HG03108 (cell line): ENCODE measurements around the gene SIMC1.
"Not testable (repeated sequence)": the region's sequence is repeated elsewhere in the genome, so short reads cannot be mapped to it uniquely, and the experiment has no call there.

ENCODE experiments used
- ATAC-seq: cut with Tn5 transposase; IDR thresholded peaks from one replicate; pipeline ENCODE4 v1.9.1; 2021; ENCODE audit warnings: moderate library complexity; ENCODE audit not compliant: unreplicated experiment

Gene SIMC1

GRCh38 chr5:176290057-176290840 lies 52.0 kb downstream of the SIMC1 start:
- not testable (repeated sequence) for ATAC-seq

- not testable (repeated sequence) for ATAC-seq
Observed at GRCh38 chr5:176305356-176305755, 67.1 kb downstream of the SIMC1 start.

GRCh38 chr5:176317534-176318374 lies 79.5 kb downstream of the SIMC1 start:
- ATAC-seq = no peak

- no peak for ATAC-seq
Observed at GRCh38 chr5:176319827-176320554, 81.8 kb downstream of the SIMC1 start.

- no peak for ATAC-seq
Observed at GRCh38 chr5:176320577-176320976, 82.4 kb downstream of the SIMC1 start.

GRCh38 chr5:176334031-176334770 lies 96.0 kb downstream of the SIMC1 start:
- no peak for ATAC-seq

GRCh38 chr5:176337913-176338312 lies 99.7 kb downstream of the SIMC1 start:
- no peak for ATAC-seq

GRCh38 chr5:176339304-176339703 lies 101.1 kb downstream of the SIMC1 start:
- no peak for ATAC-seq

- no peak for ATAC-seq
Observed at GRCh38 chr5:176341325-176342157, 103.3 kb downstream of the SIMC1 start.

- ATAC-seq = no peak
Observed at GRCh38 chr5:176342158-176342483, 103.9 kb downstream of the SIMC1 start.

GRCh38 chr5:176342766-176343458 lies 104.7 kb downstream of the SIMC1 start:
- ATAC-seq = no peak

GRCh38 chr5:176350416-176350815 lies 112.2 kb downstream of the SIMC1 start:
- ATAC-seq = no peak

- peak; percentile 44 for ATAC-seq
Observed at GRCh38 chr5:176352116-176352878, 114.1 kb downstream of the SIMC1 start.

- ATAC-seq = no peak
Observed at GRCh38 chr5:176353533-176353932, 115.3 kb downstream of the SIMC1 start.

- ATAC-seq = no peak
Observed at GRCh38 chr5:176355400-176356178, 117.4 kb downstream of the SIMC1 start.

GRCh38 chr5:176356179-176356566 lies 117.9 kb downstream of the SIMC1 start:
- no peak for ATAC-seq

- ATAC-seq = no peak
Observed at GRCh38 chr5:176359658-176360057, 121.4 kb downstream of the SIMC1 start.

GRCh38 chr5:176360894-176361436 lies 122.7 kb downstream of the SIMC1 start:
- ATAC-seq = peak; percentile 4
